Nephron (organoid): ENCODE data around the gene CDC42BPB.
A peak's percentile ranks its signal among the peaks of the same experiment; 100 is the strongest.

Experiments used
- H3K27ac Mint-ChIP-seq, 3 experiments: 2 replicates each; pipeline ENCODE4 v1.8.0; 2020; ENCODE audit warnings: mixed read lengths in 3 of 3, mild to moderate bottlenecking in 2 of 3, moderate library complexity in 1 of 3
- H3K27me3 Mint-ChIP-seq: 2 replicates; pipeline ENCODE4 v1.8.0; 2021; ENCODE audit warnings: low read depth, mild to moderate bottlenecking, moderate library complexity, mixed read lengths
- H3K36me3 Mint-ChIP-seq: 2 replicates; pipeline ENCODE4 v1.8.0; 2020; ENCODE audit warnings: low read depth, mixed read lengths
- H3K4me1 Mint-ChIP-seq: 2 replicates; pipeline ENCODE4 v1.8.0; 2020; ENCODE audit warnings: mixed read lengths
- H3K4me3 Mint-ChIP-seq, 3 experiments: 2 replicates each; pipeline ENCODE4 v1.8.0; 2020; ENCODE audit warnings: mild to moderate bottlenecking in 3 of 3, mixed read lengths in 3 of 3, moderate library complexity in 2 of 3
- H3K9me3 Mint-ChIP-seq: 2 replicates; pipeline ENCODE4 v1.8.0; 2020; ENCODE audit warnings: mixed read lengths
- TF ChIP-seq, protein P1 (sequence below), 3 experiments: fragments of 200-600 bp; sonication (generic); IDR thresholded peaks; one replicate each; pipeline ENCODE4 v1.5.0; 2021; ENCODE audit warnings: antibody characterized with exemption in 3 of 3; ENCODE audit not compliant: unreplicated experiment in 3 of 3

CDC42BPB gene, protein sequence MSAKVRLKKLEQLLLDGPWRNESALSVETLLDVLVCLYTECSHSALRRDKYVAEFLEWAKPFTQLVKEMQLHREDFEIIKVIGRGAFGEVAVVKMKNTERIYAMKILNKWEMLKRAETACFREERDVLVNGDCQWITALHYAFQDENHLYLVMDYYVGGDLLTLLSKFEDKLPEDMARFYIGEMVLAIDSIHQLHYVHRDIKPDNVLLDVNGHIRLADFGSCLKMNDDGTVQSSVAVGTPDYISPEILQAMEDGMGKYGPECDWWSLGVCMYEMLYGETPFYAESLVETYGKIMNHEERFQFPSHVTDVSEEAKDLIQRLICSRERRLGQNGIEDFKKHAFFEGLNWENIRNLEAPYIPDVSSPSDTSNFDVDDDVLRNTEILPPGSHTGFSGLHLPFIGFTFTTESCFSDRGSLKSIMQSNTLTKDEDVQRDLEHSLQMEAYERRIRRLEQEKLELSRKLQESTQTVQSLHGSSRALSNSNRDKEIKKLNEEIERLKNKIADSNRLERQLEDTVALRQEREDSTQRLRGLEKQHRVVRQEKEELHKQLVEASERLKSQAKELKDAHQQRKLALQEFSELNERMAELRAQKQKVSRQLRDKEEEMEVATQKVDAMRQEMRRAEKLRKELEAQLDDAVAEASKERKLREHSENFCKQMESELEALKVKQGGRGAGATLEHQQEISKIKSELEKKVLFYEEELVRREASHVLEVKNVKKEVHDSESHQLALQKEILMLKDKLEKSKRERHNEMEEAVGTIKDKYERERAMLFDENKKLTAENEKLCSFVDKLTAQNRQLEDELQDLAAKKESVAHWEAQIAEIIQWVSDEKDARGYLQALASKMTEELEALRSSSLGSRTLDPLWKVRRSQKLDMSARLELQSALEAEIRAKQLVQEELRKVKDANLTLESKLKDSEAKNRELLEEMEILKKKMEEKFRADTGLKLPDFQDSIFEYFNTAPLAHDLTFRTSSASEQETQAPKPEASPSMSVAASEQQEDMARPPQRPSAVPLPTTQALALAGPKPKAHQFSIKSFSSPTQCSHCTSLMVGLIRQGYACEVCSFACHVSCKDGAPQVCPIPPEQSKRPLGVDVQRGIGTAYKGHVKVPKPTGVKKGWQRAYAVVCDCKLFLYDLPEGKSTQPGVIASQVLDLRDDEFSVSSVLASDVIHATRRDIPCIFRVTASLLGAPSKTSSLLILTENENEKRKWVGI (N-terminal part only)

GRCh38 chr14:103057372-103058163 is at the start of gene CDC42BPB:
Gene CDC42BPB (minus strand): TSS chr14:103057549. CDS start chr14:103057173, 376 bp downstream.
- peak within 1 kb of the TSS; percentile 78 to 98 (median 93) for H3K27ac Mint-ChIP-seq
- H3K36me3 Mint-ChIP-seq = no peaks in the 10 kb centered on the region
- no peaks in the 10 kb centered on the region for H3K27me3 Mint-ChIP-seq
- peaks cover 43% of the 10 kb centered on the region for H3K4me1 Mint-ChIP-seq
- no peaks in the 10 kb centered on the region for H3K9me3 Mint-ChIP-seq
- TF ChIP-seq, protein P1, sequence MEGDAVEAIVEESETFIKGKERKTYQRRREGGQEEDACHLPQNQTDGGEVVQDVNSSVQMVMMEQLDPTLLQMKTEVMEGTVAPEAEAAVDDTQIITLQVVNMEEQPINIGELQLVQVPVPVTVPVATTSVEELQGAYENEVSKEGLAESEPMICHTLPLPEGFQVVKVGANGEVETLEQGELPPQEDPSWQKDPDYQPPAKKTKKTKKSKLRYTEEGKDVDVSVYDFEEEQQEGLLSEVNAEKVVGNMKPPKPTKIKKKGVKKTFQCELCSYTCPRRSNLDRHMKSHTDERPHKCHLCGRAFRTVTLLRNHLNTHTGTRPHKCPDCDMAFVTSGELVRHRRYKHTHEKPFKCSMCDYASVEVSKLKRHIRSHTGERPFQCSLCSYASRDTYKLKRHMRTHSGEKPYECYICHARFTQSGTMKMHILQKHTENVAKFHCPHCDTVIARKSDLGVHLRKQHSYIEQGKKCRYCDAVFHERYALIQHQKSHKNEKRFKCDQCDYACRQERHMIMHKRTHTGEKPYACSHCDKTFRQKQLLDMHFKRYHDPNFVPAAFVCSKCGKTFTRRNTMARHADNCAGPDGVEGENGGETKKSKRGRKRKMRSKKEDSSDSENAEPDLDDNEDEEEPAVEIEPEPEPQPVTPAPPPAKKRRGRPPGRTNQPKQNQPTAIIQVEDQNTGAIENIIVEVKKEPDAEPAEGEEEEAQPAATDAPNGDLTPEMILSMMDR (IDR thresholded peaks at IDR 0.05; ENCODE audit: unreplicated experiment in 3 of 3) = no peak
- H3K4me3 Mint-ChIP-seq = peak within 1 kb of the TSS; percentile 93 to 97 (median 96)

- TF ChIP-seq, protein P1 (IDR thresholded peaks at IDR 0.05; ENCODE audit: unreplicated experiment in 3 of 3) = peak in 1 of 3 experiments; percentile 10
- Mint-ChIP-seq H3K27ac (peak overlapping the region in 2 of 3 experiments; percentile 7 to 8), H3K4me3 (peak overlapping the region in 2 of 3 experiments; percentile 29 to 59), H3K36me3 (no peaks in the 10 kb centered on the region), H3K9me3 (no peaks in the 10 kb centered on the region), H3K4me1 (peaks cover 33% of the 10 kb centered on the region), H3K27me3 (peaks cover 29% of the 10 kb centered on the region)
Observed at GRCh38 chr14:103105580-103106150, 48.3 kb upstream of the CDC42BPB start.

DNA sequence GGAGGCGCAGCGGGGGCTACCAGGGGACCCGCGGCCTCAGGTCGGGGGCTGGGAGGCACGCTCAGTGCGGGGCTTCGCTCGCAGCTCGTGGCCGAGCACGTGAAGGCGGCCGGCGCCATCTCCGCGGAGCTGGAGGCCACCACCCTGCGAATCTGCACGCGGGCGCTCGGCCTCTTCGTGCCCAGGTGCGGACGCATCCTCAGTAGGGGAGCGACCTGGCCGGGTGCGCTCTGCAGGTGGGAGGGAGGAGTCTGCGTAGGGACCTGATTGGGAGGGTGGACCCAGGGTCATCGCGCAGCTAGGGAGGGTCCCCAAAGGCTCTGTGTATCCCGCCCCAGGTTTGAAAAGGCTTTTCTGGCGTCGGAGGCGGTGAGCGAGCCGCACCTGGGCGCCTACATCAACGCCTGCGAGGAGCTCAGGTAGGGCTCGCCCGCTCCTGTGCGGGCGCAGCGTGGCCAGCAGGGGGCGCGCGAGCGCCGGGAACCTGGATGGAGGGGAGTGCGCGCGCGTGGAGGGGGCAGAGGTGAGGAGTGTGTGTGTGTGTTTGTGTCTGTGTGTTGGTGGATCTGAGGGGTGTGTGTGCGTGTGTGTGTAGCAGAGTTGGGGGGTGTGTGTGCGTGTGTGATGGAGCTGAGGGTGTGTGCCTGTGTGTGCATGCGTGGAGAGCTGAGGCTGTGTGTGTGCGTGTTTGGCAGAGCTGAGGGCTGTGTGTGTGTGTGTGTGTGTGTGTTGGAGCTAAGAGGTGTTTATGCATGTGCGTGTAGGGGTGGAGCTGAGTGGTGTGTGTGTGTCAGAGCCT is 47.5 kb upstream of the CDC42BPB start:
- Mint-ChIP-seq H3K9me3 (no peaks in the 10 kb centered on the region), H3K27ac (peak overlapping the region in 2 of 3 experiments; percentile 7 to 8), H3K36me3 (no peaks in the 10 kb centered on the region), H3K27me3 (peaks cover 23% of the 10 kb centered on the region), H3K4me1 (peaks cover 25% of the 10 kb centered on the region), H3K4me3 (peak overlapping the region; percentile 30 to 60 (median 59))
- TF ChIP-seq, protein P1 (IDR thresholded peaks at IDR 0.05; ENCODE audit: unreplicated experiment in 3 of 3) = peak; percentile 88 to 91 (median 89)

GRCh38 chr14:103104389-103104653 is 47.0 kb upstream of the CDC42BPB start:
- TF ChIP-seq, protein P1 (IDR thresholded peaks at IDR 0.05; ENCODE audit: unreplicated experiment in 3 of 3) = no peak
- Mint-ChIP-seq H3K27ac (no peak overlapping the region), H3K4me3 (no peak overlapping the region), H3K4me1 (peaks cover 25% of the 10 kb centered on the region), H3K9me3 (no peaks in the 10 kb centered on the region), H3K36me3 (no peaks in the 10 kb centered on the region), H3K27me3 (peaks cover 23% of the 10 kb centered on the region)
